OCI-LY7 (cell line): ENCODE measurements around the gene POLR1A.

ENCODE experiments used
- EZH2phosphoT487 ChIP-seq: fragments of 200-600 bp; sonication (generic); IDR thresholded peaks from 2 replicates; pipeline ENCODE4 v1.6.1; 2018; ENCODE audit warnings: low read depth, borderline replicate concordance, mild to moderate bottlenecking, mixed run types, antibody characterized with exemption, low read length, moderate library complexity, mixed read lengths
- TF ChIP-seq, protein P1 (sequence below): fragments of 200-600 bp; sonication (generic); conservative IDR thresholded peaks from 2 replicates; pipeline ENCODE4 v1.5.1; 2014; ENCODE audit warnings: mild to moderate bottlenecking, antibody characterized with exemption, low read length, moderate library complexity, mixed read lengths

DNA sequence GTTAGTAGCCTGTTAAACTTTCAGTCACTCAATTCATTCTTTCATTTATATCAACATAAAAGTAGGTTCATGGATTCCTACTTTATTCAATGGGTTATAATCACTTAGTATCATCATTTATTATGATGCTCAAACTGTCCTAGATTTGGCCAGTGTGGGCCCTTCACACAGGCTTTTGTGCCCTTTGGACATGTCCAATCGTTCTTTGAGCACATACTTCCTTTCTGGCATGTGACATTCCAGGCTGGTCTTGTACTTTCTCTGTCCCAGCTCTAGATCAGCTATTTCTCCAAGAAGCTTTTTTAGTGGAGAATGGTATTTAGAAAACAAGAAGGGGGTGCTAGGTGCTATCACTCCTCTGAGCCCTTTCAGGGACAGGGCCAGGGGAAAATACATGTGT is 11.5 kb downstream of the POLR1A start:
- TF ChIP-seq, protein P1, sequence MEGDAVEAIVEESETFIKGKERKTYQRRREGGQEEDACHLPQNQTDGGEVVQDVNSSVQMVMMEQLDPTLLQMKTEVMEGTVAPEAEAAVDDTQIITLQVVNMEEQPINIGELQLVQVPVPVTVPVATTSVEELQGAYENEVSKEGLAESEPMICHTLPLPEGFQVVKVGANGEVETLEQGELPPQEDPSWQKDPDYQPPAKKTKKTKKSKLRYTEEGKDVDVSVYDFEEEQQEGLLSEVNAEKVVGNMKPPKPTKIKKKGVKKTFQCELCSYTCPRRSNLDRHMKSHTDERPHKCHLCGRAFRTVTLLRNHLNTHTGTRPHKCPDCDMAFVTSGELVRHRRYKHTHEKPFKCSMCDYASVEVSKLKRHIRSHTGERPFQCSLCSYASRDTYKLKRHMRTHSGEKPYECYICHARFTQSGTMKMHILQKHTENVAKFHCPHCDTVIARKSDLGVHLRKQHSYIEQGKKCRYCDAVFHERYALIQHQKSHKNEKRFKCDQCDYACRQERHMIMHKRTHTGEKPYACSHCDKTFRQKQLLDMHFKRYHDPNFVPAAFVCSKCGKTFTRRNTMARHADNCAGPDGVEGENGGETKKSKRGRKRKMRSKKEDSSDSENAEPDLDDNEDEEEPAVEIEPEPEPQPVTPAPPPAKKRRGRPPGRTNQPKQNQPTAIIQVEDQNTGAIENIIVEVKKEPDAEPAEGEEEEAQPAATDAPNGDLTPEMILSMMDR: no peak
- TF ChIP-seq EZH2phosphoT487: no peak
